GM20431 (cell line): ENCODE data around the gene ING3.

Experiments
- in situ Hi-C: fragments of 300-500 bp; cut with MseI, MboI; formaldehyde crosslinking; loops from one replicate; pipeline ENCODE4 v1.15.0; 2020; ENCODE audit warnings: low sequenced_read_pairs; ENCODE audit not compliant: unreplicated experiment

The ING3 gene

GRCh38 chr7:121019018-121019417 is 68.4 kb downstream of the ING3 start:
- in situ Hi-C loops: no loop called here

- in situ Hi-C loops: no loop called here
These were observed 69.8 kb downstream of the ING3 start for GRCh38 chr7:121020249-121020988.

- in situ Hi-C loops: no loop called here
These were observed 70.7 kb downstream of the ING3 start for GRCh38 chr7:121020989-121021969.

GRCh38 chr7:121023194-121023593 is 72.6 kb downstream of the ING3 start:
- in situ Hi-C loops: no loop called here

GRCh38 chr7:121023683-121024511 is 73.3 kb downstream of the ING3 start:
- in situ Hi-C loops: no loop called here

- in situ Hi-C loops: no loop called here
These were observed 74.0 kb downstream of the ING3 start for GRCh38 chr7:121024611-121025010.

GRCh38 chr7:121026159-121026558 is 75.6 kb downstream of the ING3 start:
- in situ Hi-C loops: no loop called here

DNA sequence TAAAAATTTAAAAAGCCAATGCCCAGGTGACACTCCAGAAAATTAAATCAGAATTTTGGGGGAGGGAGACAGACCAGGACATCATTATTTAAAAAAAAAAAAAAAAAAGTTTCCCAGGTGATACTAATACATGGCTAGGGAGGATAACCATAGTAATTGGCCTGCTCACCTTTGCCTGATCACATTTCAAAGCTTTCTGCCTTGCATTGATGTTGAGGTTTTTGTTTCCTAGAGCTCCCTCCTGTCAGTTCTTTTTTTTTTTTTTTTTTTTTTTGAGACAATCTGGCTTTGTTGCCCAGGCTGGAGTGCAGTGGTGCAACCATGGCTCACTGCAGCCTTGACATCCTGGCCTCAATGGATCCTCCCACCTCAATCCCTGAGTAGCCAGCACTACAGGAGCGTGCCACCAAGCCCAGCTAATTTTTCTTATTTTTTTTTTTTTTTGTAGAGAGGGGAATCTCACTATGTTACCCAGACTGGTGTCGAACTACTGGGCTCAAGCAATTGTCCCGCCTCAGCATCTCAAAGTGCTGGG is 76.1 kb downstream of the ING3 start:
- in situ Hi-C loops: no loop called here
